Keratinocyte (primary cell): Measurements from ENCODE around the gene MTRF1. TPM values are rescaled to one million over a fixed set of nuclear protein-coding genes. Genes with fewer than 3 reads are reported as not detected.
A peak's percentile ranks its signal among the peaks of the same experiment; 100 is the strongest.

Experiments
- DNase-seq: peaks from one replicate; pipeline ENCODE4 v3.0.0-alpha.2; 2011; ENCODE audit warnings: low read depth, missing footprints, low spot score
- FAIRE-seq: peaks from 2 replicates; lab custom pipeline; 2011; peaks lifted over from hg19 to GRCh38; lab: Jason Lieb, UNC
- H2AFZ ChIP-seq: 2 replicates; pipeline ENCODE4 v1.6.0; 2012; ENCODE audit warnings: low read length, control low read depth, inconsistent platforms; ENCODE audit not compliant: control insufficient read depth
- H3K27ac ChIP-seq: 2 replicates; pipeline ENCODE4 v1.5.1; 2011; ENCODE audit warnings: low read length; ENCODE audit not compliant: control insufficient read depth, insufficient read depth
- H3K27me3 ChIP-seq: 3 replicates; pipeline ENCODE4 v1.6.0; 2011; ENCODE audit warnings: low read length; ENCODE audit not compliant: control insufficient read depth, insufficient read depth; ENCODE audit errors: extremely low read depth
- H3K36me3 ChIP-seq, 2 experiments: 2 replicates in 1 of 2; 3 replicates in 1 of 2; pipeline ENCODE4 v1.5.1; 2011; ENCODE audit warnings: low read length in 2 of 2, mild to moderate bottlenecking in 1 of 2; ENCODE audit not compliant: control insufficient read depth in 2 of 2, insufficient read depth in 2 of 2; ENCODE audit errors: extremely low read depth in 1 of 2
- H3K4me1 ChIP-seq: 3 replicates; pipeline ENCODE4 v1.5.1; 2011; ENCODE audit warnings: low read length; ENCODE audit not compliant: control insufficient read depth, insufficient read depth; ENCODE audit errors: extremely low read depth
- H3K4me2 ChIP-seq: 3 replicates; pipeline ENCODE4 v1.6.0; 2011; ENCODE audit warnings: low read depth, low read length; ENCODE audit not compliant: control insufficient read depth, insufficient read depth; ENCODE audit errors: extremely low read depth
- H3K4me3 ChIP-seq, 3 experiments: fragments of 200-600 bp in 1 of 3; sonication (generic) in 1 of 3; 2 replicates in 2 of 3; 3 replicates in 1 of 3; pipeline ENCODE4 v1.5.1; 2011 to 2016; ENCODE audit warnings: low read length in 3 of 3, mild to moderate bottlenecking in 3 of 3, control low read depth in 2 of 3, inconsistent platforms in 1 of 3, low read depth in 1 of 3, mixed read lengths in 1 of 3, mixed run types in 1 of 3, moderate library complexity in 1 of 3; ENCODE audit not compliant: control insufficient read depth in 2 of 3, insufficient read depth in 2 of 3; ENCODE audit errors: extremely low read depth in 1 of 3
- H3K79me2 ChIP-seq: 2 replicates; pipeline ENCODE4 v1.6.0; 2012; ENCODE audit warnings: low read length; ENCODE audit not compliant: control insufficient read depth, insufficient read depth
- H3K9ac ChIP-seq: 3 replicates; pipeline ENCODE4 v1.6.0; 2011; ENCODE audit warnings: low read length; ENCODE audit not compliant: control insufficient read depth, insufficient read depth; ENCODE audit errors: extremely low read depth
- H3K9me1 ChIP-seq: 3 replicates; pipeline ENCODE4 v1.6.0; 2011; ENCODE audit warnings: low read length; ENCODE audit not compliant: control insufficient read depth, insufficient read depth; ENCODE audit errors: extremely low read depth
- H3K9me3 ChIP-seq: 2 replicates; pipeline ENCODE4 v1.5.1; 2012; ENCODE audit warnings: low read depth, low read length; ENCODE audit not compliant: control insufficient read depth
- H4K20me1 ChIP-seq: 3 replicates; pipeline ENCODE4 v1.6.0; 2011; ENCODE audit warnings: low read length; ENCODE audit not compliant: control insufficient read depth, insufficient read depth; ENCODE audit errors: extremely low read depth
- EZH2 ChIP-seq: IDR thresholded peaks from one replicate; pipeline ENCODE4 v1.6.1; 2012; ENCODE audit warnings: inconsistent platforms, mild to moderate bottlenecking, low read length, moderate library complexity
- dilution Hi-C: fragments of 300-500 bp; cut with MboI; formaldehyde crosslinking; loops from one replicate; pipeline ENCODE4 v1.7.0; 2020; ENCODE audit warnings: low sequenced_read_pairs; ENCODE audit not compliant: extremely low pct_ligation_motif_present
- polyA plus RNA-seq, 5 experiments: library from polyadenylated mRNA; depleted of rRNA in 3 of 5; stranded (reverse) in 3 of 5; stranded (forward) in 1 of 5; unstranded in 1 of 5; fragments of >200 nt; gene quantifications; 1 replicate in 1 of 5; 2 replicates in 3 of 5; 3 replicates in 1 of 5; pipeline versions ENCODE4 v1.2.1 to v1.2.3, GENCODE V29; 2011 to 2012; ENCODE audit warnings: missing spikeins in 2 of 5, low read depth in 1 of 5, low replicate concordance in 1 of 5
- TF ChIP-seq, protein P1 (sequence below), 3 experiments: IDR thresholded peaks in 1 of 3; conservative IDR thresholded peaks in 1 of 3; optimal IDR thresholded peaks in 1 of 3; 2 replicates in 2 of 3; 3 replicates in 1 of 3; pipeline versions ENCODE3 to v1.5.1; 2011; ENCODE audit warnings: low read length in 3 of 3, mild to moderate bottlenecking in 3 of 3, moderate library complexity in 2 of 3, control low read depth in 1 of 3, inconsistent platforms in 1 of 3; ENCODE audit not compliant: insufficient read depth in 2 of 3; ENCODE audit errors: extremely low read depth in 1 of 3

The MTRF1 gene
- polyA plus RNA-seq, 1 donor (not counting 4 experiments of a cell fraction or from before 2014, with no cell fraction given) = 16.9 TPM

DNA sequence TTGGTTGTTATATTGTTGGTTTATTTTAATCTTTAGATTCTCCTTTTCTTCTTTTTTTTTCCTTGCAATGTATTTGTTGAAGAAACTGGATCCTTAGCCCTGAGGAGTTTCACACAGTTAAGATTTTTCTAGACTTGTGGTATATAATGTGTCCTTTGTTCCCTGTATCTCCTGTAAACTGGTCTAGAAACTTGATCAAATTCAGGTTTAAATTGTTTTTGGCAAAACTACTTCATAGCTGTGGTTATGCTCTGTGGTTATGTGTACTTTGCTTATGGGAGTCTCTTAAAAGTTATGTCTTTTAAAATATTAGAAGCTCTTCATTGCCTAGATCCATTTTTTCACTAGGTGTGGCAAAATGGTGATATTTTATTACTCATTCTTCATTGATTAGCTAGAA lies 3.7 kb upstream of the MTRF1 start:
- Histone ChIP-seq H3K27me3 (no peaks in the 10 kb centered on the region), H3K9ac (no peak overlapping the region), H3K36me3 (no peaks in the 10 kb centered on the region), H4K20me1 (no peaks in the 10 kb centered on the region), H2AFZ (no peak overlapping the region), H3K9me3 (peaks cover 3% of the 10 kb centered on the region), H3K4me2 (no peak overlapping the region), H3K9me1 (no peaks in the 10 kb centered on the region), H3K79me2 (peaks cover 3% of the 10 kb centered on the region), H3K4me3 (no peak overlapping the region), H3K27ac (no peak overlapping the region), H3K4me1 (peaks cover 9% of the 10 kb centered on the region)
- FAIRE-seq = no peak
- no peak for TF ChIP-seq EZH2
- TF ChIP-seq, protein P1, sequence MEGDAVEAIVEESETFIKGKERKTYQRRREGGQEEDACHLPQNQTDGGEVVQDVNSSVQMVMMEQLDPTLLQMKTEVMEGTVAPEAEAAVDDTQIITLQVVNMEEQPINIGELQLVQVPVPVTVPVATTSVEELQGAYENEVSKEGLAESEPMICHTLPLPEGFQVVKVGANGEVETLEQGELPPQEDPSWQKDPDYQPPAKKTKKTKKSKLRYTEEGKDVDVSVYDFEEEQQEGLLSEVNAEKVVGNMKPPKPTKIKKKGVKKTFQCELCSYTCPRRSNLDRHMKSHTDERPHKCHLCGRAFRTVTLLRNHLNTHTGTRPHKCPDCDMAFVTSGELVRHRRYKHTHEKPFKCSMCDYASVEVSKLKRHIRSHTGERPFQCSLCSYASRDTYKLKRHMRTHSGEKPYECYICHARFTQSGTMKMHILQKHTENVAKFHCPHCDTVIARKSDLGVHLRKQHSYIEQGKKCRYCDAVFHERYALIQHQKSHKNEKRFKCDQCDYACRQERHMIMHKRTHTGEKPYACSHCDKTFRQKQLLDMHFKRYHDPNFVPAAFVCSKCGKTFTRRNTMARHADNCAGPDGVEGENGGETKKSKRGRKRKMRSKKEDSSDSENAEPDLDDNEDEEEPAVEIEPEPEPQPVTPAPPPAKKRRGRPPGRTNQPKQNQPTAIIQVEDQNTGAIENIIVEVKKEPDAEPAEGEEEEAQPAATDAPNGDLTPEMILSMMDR (optimal IDR thresholded peaks at IDR 0.05 in 1 of 3, IDR thresholded peaks at IDR 0.05 in 1 of 3, conservative IDR thresholded peaks at IDR 0.05 in 1 of 3; ENCODE audit: extremely low read depth in 1 of 3, insufficient read depth in 2 of 3, low read length in 3 of 3) = no peak
- dilution Hi-C loops = no loop called here
- DNase-seq = no peak

DNA sequence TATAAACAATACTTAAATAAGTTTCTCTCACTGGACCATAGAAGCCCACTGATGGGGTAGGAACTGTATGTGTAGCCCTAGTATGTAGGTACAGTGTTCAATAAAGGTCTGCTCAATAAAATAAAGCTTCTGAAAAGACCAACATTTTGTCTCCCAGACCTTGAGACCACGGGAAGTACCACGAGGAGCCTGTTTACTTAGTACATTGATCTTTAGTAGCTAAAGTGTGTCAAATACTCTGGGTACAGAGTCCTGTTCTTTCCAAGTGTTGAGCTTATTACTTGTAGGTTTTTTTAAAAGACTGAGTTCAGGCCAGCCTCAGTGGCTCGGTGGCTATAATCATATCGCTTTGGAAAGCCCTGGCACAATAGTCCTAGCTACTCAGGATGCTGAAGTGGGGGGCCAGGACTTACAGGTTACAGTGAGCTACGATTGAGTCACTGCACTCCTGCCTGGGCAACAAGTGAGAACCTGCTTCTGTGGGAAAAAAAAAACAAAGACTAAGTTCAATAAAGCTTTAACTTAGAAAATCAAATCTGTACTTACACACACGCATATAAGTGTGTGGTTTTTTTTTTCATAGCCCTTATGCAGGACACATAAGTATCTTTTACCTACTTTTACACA lies 3.4 kb downstream of the MTRF1 start:
- Histone ChIP-seq H3K9me3 (no peaks in the 10 kb centered on the region), H4K20me1 (no peaks in the 10 kb centered on the region), H3K27me3 (no peaks in the 10 kb centered on the region), H3K9me1 (no peaks in the 10 kb centered on the region), H2AFZ (no peak overlapping the region), H3K4me2 (peak overlapping the region; percentile 71), H3K79me2 (peaks cover 7% of the 10 kb centered on the region), H3K27ac (peak overlapping the region; percentile 30), H3K4me1 (peaks cover 21% of the 10 kb centered on the region), H3K36me3 (peaks cover 0 to 2% of the 10 kb centered on the region in 2 experiments), H3K9ac (no peak overlapping the region), H3K4me3 (no peak overlapping the region)
- DNase-seq (no peak), FAIRE-seq (peak; percentile 83)
- TF ChIP-seq, protein P1 (optimal IDR thresholded peaks at IDR 0.05 in 1 of 3, IDR thresholded peaks at IDR 0.05 in 1 of 3, conservative IDR thresholded peaks at IDR 0.05 in 1 of 3; ENCODE audit: extremely low read depth in 1 of 3, insufficient read depth in 2 of 3, low read length in 3 of 3) = no peak
- TF ChIP-seq EZH2 = no peak
- dilution Hi-C loops = no loop called here
